ENCODE data around the gene HPRT1. TPM values are rescaled to one million over a fixed set of nuclear protein-coding genes. Genes with fewer than 3 reads are reported as not detected.

HPRT1 gene
- total RNA-seq, 3 donors from 2014 or later = 8.0 to 15.1 (median 11.9) TPM

- TF ChIP-seq POLR2A (IDR thresholded peaks at IDR 0.05) = no peak
- no peak for DNase-seq (ENCODE audit: low spot score in 2 of 2)
- H3K9me3 ChIP-seq = no peaks in the 10 kb centered on the region
- no peak overlapping the region for H3K27ac ChIP-seq
- H3K4me1 ChIP-seq = no peaks in the 10 kb centered on the region
- H3K27me3 ChIP-seq = peaks cover 0 to 4% of the 10 kb centered on the region in 2 donors
- H3K36me3 ChIP-seq = no peaks in the 10 kb centered on the region
- intact Hi-C loops (cut with DNase I; ENCODE audit: low total_unique reads) = no loop called here
- H3K4me3 ChIP-seq = no peak overlapping the region
These were observed 16.5 kb upstream of the HPRT1 start for GRCh38 chrX:134443461-134443860.

GRCh38 chrX:134444681-134445080, 15.3 kb upstream of the HPRT1 start:
- TF ChIP-seq CTCF (IDR thresholded peaks at IDR 0.05) (no peak), POLR2AphosphoS5 (IDR thresholded peaks at IDR 0.05) (no peak), POLR2A (IDR thresholded peaks at IDR 0.05) (no peak)
- H3K9me3 ChIP-seq = no peaks in the 10 kb centered on the region
- peaks cover 0 to 4% of the 10 kb centered on the region in 2 donors for H3K27me3 ChIP-seq
- no peak for DNase-seq (ENCODE audit: low spot score in 2 of 2)
- H3K27ac ChIP-seq = no peak overlapping the region
- H3K4me1 ChIP-seq = no peaks in the 10 kb centered on the region
- intact Hi-C loops (cut with DNase I; ENCODE audit: low total_unique reads) = no loop called here
- no peaks in the 10 kb centered on the region for H3K36me3 ChIP-seq
- H3K4me3 ChIP-seq = no peak overlapping the region

GRCh38 chrX:134452596-134452995, 7.4 kb upstream of the HPRT1 start:
- no peak for DNase-seq (ENCODE audit: low spot score in 2 of 2)
- TF ChIP-seq POLR2A (IDR thresholded peaks at IDR 0.05) (no peak), POLR2AphosphoS5 (IDR thresholded peaks at IDR 0.05) (no peak), CTCF (IDR thresholded peaks at IDR 0.05) (no peak)
- no peaks in the 10 kb centered on the region for H3K4me1 ChIP-seq
- no peak overlapping the region for H3K4me3 ChIP-seq
- intact Hi-C loops (cut with DNase I; ENCODE audit: low total_unique reads) = loop anchor here (10.0 kb wide), 1 partner anchor 1918 kb away; no protein-coding TSS in a partner anchor
- no peak overlapping the region for H3K27ac ChIP-seq
- peaks cover 0 to 11% of the 10 kb centered on the region in 2 donors for H3K27me3 ChIP-seq
- no peaks in the 10 kb centered on the region for H3K36me3 ChIP-seq
- H3K9me3 ChIP-seq = no peaks in the 10 kb centered on the region

GRCh38 chrX:134453631-134454030, 6.3 kb upstream of the HPRT1 start:
- Histone ChIP-seq H3K27ac (no peak overlapping the region), H3K36me3 (no peaks in the 10 kb centered on the region), H3K27me3 (peaks cover 0 to 11% of the 10 kb centered on the region in 2 donors), H3K4me1 (no peaks in the 10 kb centered on the region), H3K9me3 (no peaks in the 10 kb centered on the region), H3K4me3 (no peak overlapping the region)
- TF ChIP-seq POLR2AphosphoS5 (IDR thresholded peaks at IDR 0.05) (no peak), POLR2A (IDR thresholded peaks at IDR 0.05) (no peak), CTCF (IDR thresholded peaks at IDR 0.05) (no peak)
- no peak for DNase-seq (ENCODE audit: low spot score in 2 of 2)
- intact Hi-C loops (cut with DNase I; ENCODE audit: low total_unique reads) = loop anchor here (10.0 kb wide), 1 partner anchor 1919 kb away; no protein-coding TSS in a partner anchor

GRCh38 chrX:134454506-134454905, 5.5 kb upstream of the HPRT1 start:
- no peak overlapping the region for H3K27ac ChIP-seq
- no peak overlapping the region for H3K4me3 ChIP-seq
- no peak for TF ChIP-seq POLR2A (IDR thresholded peaks at IDR 0.05)
- no peak for TF ChIP-seq POLR2AphosphoS5 (IDR thresholded peaks at IDR 0.05)
- no peak for TF ChIP-seq CTCF (IDR thresholded peaks at IDR 0.05)
- intact Hi-C loops (cut with DNase I; ENCODE audit: low total_unique reads) = loop anchor here (10.0 kb wide), 1 partner anchor 1920 kb away; no protein-coding TSS in a partner anchor
- H3K9me3 ChIP-seq = no peaks in the 10 kb centered on the region
- no peaks in the 10 kb centered on the region for H3K36me3 ChIP-seq
- no peaks in the 10 kb centered on the region for H3K4me1 ChIP-seq
- H3K27me3 ChIP-seq = peaks cover 0 to 11% of the 10 kb centered on the region in 2 donors
- DNase-seq (ENCODE audit: low spot score in 2 of 2) = no peak

- intact Hi-C loops (cut with DNase I; ENCODE audit: low total_unique reads) = loop anchor here (10.0 kb wide), 1 partner anchor 1923 kb away; no protein-coding TSS in a partner anchor
- no peak overlapping the region for H3K4me3 ChIP-seq
These were observed 2.3 kb upstream of the HPRT1 start for GRCh38 chrX:134457708-134458107.

More at GRCh38 chrX:134457708-134458107, 2.3 kb upstream of the HPRT1 start:
- H3K27ac ChIP-seq = no peak overlapping the region
- no peak for DNase-seq (ENCODE audit: low spot score in 2 of 2)
- no peaks in the 10 kb centered on the region for H3K9me3 ChIP-seq
- no peaks in the 10 kb centered on the region for H3K36me3 ChIP-seq
- no peak for TF ChIP-seq POLR2AphosphoS5 (IDR thresholded peaks at IDR 0.05)
- TF ChIP-seq CTCF (IDR thresholded peaks at IDR 0.05) = no peak
- no peak for TF ChIP-seq POLR2A (IDR thresholded peaks at IDR 0.05)
- H3K27me3 ChIP-seq = peaks cover 0 to 18% of the 10 kb centered on the region in 2 donors
- H3K4me1 ChIP-seq = no peaks in the 10 kb centered on the region
